Stimulated activated effector memory CD8-positive, alpha-beta T cell treated with anti-CD3 and anti-CD28 coated beads, Interleukin-12 subunit alpha, Interleukin-12 subunit beta, amount 100 ng/mL, for 72 hours (primary cell): ENCODE results near the gene PTPRM.

Source experiments
- ATAC-seq: fragments of 150-1000 bp; cut with Tn5 transposase; 2 replicates; pipeline ENCODE4 v1.10.0; 2021
- DNase-seq, 2 donors: peaks; one replicate each; pipeline ENCODE4 v3.0.0; 2021 to 2022; ENCODE audit warnings: low spot score in 2 of 2
- H3K27ac Mint-ChIP-seq: one replicate; pipeline ENCODE4 v1.8.0; 2022; ENCODE audit warnings: mild to moderate bottlenecking, mixed read lengths
- H3K36me3 Mint-ChIP-seq: one replicate; pipeline ENCODE4 v1.8.0; 2022; ENCODE audit warnings: mild to moderate bottlenecking, mixed read lengths
- H3K4me1 Mint-ChIP-seq: one replicate; pipeline ENCODE4 v1.8.0; 2022; ENCODE audit warnings: mixed read lengths
- H3K4me3 Mint-ChIP-seq: one replicate; pipeline ENCODE4 v1.8.0; 2022; ENCODE audit warnings: mild to moderate bottlenecking, mixed read lengths
- H3K9me3 Mint-ChIP-seq: one replicate; pipeline ENCODE4 v1.8.0; 2022; ENCODE audit warnings: mixed read lengths

Gene PTPRM

GRCh38 chr18:7626175-7626921 lies 59.2 kb downstream of the PTPRM start:
- no peak for DNase-seq
- no peak for ATAC-seq
- no peaks in the 10 kb centered on the region for H3K4me1 Mint-ChIP-seq
- H3K4me3 Mint-ChIP-seq = no peak overlapping the region
- peaks cover 14% of the 10 kb centered on the region for H3K9me3 Mint-ChIP-seq
- H3K27ac Mint-ChIP-seq = no peak overlapping the region
- no peaks in the 10 kb centered on the region for H3K36me3 Mint-ChIP-seq

DNA sequence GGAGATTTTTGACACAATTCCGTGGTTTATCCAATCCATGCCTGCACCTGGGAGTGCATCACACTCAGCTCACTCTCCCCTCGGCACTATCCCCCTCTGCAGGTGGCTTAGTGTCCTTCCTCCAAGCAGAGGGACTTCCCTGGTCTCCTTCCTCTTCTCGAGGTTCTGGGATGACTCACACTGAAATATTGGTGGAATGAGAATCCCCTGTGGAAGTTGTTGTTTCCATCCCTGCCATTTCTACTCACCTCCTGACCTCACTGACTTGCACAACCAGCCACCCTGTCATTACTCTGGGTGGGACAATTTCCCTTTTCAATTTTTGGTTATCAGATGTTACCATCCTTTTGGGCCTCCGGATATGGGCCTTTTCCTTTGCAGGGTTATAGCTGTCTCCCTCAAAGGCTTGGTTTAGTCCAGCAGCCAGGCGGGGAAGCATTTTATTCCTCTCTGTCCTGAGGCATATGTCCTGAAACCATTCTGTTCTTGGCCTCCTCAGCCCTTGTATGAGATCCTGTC lies 59.9 kb downstream of the PTPRM start:
- H3K4me3 Mint-ChIP-seq = no peak overlapping the region
- no peak for DNase-seq
- peaks cover 14% of the 10 kb centered on the region for H3K9me3 Mint-ChIP-seq
- H3K36me3 Mint-ChIP-seq = no peaks in the 10 kb centered on the region
- ATAC-seq = no peak
- no peaks in the 10 kb centered on the region for H3K4me1 Mint-ChIP-seq
- no peak overlapping the region for H3K27ac Mint-ChIP-seq

GRCh38 chr18:7629416-7629815 lies 62.3 kb downstream of the PTPRM start:
- Mint-ChIP-seq H3K4me3 (no peak overlapping the region), H3K4me1 (no peaks in the 10 kb centered on the region), H3K27ac (no peak overlapping the region), H3K36me3 (no peaks in the 10 kb centered on the region), H3K9me3 (peaks cover 18% of the 10 kb centered on the region)
- DNase-seq (no peak), ATAC-seq (no peak)

- no peak for ATAC-seq
- no peak for DNase-seq
- H3K36me3 Mint-ChIP-seq = no peaks in the 10 kb centered on the region
- H3K27ac Mint-ChIP-seq = no peak overlapping the region
- peaks cover 21% of the 10 kb centered on the region for H3K9me3 Mint-ChIP-seq
- no peaks in the 10 kb centered on the region for H3K4me1 Mint-ChIP-seq
- no peak overlapping the region for H3K4me3 Mint-ChIP-seq
Measured at GRCh38 chr18:7630731-7631442, 63.8 kb downstream of the PTPRM start.

- no peak overlapping the region for H3K4me3 Mint-ChIP-seq
- ATAC-seq = no peak
- no peak for DNase-seq
- H3K27ac Mint-ChIP-seq = no peak overlapping the region
- no peaks in the 10 kb centered on the region for H3K36me3 Mint-ChIP-seq
- no peaks in the 10 kb centered on the region for H3K4me1 Mint-ChIP-seq
- peaks cover 25% of the 10 kb centered on the region for H3K9me3 Mint-ChIP-seq
Measured at GRCh38 chr18:7632152-7633098, 65.3 kb downstream of the PTPRM start.

DNA sequence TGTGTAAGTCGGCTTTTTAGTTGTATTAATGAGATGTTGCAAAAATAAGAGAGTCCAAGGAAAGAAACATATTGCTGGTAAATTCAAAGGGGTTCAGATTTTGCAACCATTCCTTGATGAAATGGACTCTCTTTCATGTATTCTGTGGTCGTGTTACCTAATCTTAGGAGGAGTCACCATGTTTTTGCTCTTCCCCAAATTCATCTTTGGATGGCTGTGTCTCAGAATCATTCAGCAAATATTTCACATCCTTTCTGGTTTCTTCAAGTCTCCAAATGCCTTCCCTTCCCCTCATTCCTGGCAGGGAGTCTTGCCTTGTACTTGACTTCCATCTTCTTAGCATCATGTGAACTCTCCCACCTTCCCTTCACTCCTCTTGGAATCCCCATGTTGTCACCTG lies 66.1 kb downstream of the PTPRM start:
- no peak for DNase-seq
- Mint-ChIP-seq H3K9me3 (peaks cover 25% of the 10 kb centered on the region), H3K36me3 (no peaks in the 10 kb centered on the region), H3K27ac (no peak overlapping the region), H3K4me3 (no peak overlapping the region), H3K4me1 (no peaks in the 10 kb centered on the region)
- ATAC-seq = no peak

- peaks cover 15% of the 10 kb centered on the region for H3K9me3 Mint-ChIP-seq
- no peaks in the 10 kb centered on the region for H3K4me1 Mint-ChIP-seq
- ATAC-seq = no peak
- H3K4me3 Mint-ChIP-seq = no peak overlapping the region
- no peak for DNase-seq
- H3K36me3 Mint-ChIP-seq = no peaks in the 10 kb centered on the region
- no peak overlapping the region for H3K27ac Mint-ChIP-seq
Measured at GRCh38 chr18:7635948-7636347, 68.8 kb downstream of the PTPRM start.

- Mint-ChIP-seq H3K27ac (no peak overlapping the region), H3K36me3 (no peaks in the 10 kb centered on the region), H3K4me3 (no peak overlapping the region), H3K9me3 (peaks cover 15% of the 10 kb centered on the region), H3K4me1 (no peaks in the 10 kb centered on the region)
- DNase-seq (no peak), ATAC-seq (no peak)
Measured at GRCh38 chr18:7637269-7637668, 70.2 kb downstream of the PTPRM start.

DNA sequence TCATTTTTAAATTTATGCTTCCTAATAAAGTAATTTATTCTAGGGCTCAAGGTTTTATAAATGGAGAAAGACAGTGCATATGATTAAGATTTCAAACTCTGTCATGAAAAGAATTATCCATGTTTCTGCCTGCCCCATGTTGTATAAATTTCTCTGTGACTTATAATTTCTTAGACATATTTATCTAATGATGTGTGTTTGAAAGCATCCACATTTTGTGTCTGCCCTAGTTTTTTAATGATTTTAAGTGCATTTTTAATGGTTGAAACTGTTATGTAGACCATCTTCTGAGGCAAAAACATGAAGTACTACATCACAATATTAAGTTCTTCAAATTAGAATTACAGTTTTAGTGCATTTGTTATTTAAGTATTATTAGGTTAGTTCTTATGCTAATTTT lies 71.2 kb downstream of the PTPRM start:
- Mint-ChIP-seq H3K27ac (no peak overlapping the region), H3K36me3 (no peaks in the 10 kb centered on the region), H3K4me1 (no peaks in the 10 kb centered on the region), H3K9me3 (peaks cover 14% of the 10 kb centered on the region), H3K4me3 (no peak overlapping the region)
- no peak for DNase-seq
- ATAC-seq = no peak

DNA sequence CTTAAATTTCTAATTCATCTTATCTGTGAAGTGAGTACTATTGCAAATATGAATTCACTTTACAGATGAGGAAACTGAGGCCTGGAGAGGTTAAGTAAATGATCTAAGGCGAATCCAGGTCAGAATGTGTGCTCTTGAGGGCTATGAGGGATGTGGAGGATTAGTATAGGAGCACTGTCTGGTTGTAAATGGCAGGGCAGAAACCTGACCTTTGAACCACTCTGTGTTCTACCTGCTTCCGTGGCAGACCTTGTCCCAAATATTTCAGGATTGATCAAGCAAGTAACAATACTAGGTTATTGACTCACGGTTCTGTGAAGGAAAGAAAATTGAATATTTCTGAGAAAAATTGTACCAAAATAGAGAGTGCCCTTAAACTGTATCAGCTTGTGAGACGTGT lies 74.7 kb downstream of the PTPRM start:
- Mint-ChIP-seq H3K27ac (no peak overlapping the region), H3K9me3 (peaks cover 4% of the 10 kb centered on the region), H3K36me3 (no peaks in the 10 kb centered on the region), H3K4me3 (no peak overlapping the region), H3K4me1 (no peaks in the 10 kb centered on the region)
- DNase-seq (no peak), ATAC-seq (no peak)

DNA sequence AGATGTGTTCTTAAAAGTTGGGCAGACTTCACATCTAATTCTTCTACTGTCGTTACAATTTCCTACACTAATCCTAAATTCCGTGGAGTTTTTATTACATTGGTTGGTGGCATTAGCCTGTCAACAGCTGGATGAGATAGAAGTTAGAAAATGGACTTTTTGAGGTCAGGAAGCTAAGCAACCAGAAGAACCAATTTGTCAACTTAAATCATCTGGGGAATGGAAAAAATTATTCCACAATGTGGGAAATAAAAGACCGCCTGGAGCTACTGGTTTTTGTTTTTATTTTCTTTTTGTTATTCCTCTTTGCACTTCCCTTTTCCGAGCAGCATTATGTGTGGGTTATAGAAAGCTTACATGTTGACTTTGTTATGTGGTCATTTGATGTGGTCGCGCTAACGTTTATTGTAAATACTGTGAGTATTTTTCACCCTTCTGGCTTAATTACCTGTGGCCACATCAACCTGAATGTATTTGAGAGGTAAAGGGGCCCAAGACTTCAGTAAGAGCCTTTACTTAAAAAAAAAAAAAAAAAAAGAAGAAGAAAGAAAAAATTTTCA lies 75.3 kb downstream of the PTPRM start:
- Mint-ChIP-seq H3K4me1 (no peaks in the 10 kb centered on the region), H3K4me3 (no peak overlapping the region), H3K36me3 (no peaks in the 10 kb centered on the region), H3K27ac (no peak overlapping the region), H3K9me3 (peaks cover 4% of the 10 kb centered on the region)
- DNase-seq (no peak), ATAC-seq (no peak)

DNA sequence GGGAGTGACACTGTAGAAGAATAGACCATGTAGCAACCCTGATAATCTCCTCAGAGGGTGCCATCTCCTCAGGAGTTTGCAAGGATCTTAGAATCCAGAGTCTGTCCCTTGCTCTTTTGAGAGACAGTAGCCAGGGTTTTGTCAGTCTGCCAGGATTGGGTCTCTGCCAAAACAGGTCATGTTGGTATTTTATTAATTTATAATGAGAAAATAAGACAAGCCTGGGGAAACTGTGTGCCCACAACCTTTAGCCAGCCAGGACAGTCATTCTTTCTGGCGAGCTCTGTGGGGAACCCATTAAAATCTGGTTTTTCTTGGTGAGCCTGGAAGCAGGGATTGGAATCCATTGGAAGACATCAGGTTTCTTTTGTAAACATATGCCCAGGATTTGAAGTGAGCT lies 78.6 kb downstream of the PTPRM start:
- Mint-ChIP-seq H3K4me1 (no peaks in the 10 kb centered on the region), H3K4me3 (no peak overlapping the region), H3K27ac (no peak overlapping the region), H3K9me3 (peaks cover 4% of the 10 kb centered on the region), H3K36me3 (no peaks in the 10 kb centered on the region)
- ATAC-seq = no peak
- DNase-seq = no peak

GRCh38 chr18:7646174-7646886 lies 79.2 kb downstream of the PTPRM start:
- Mint-ChIP-seq H3K9me3 (peaks cover 4% of the 10 kb centered on the region), H3K36me3 (no peaks in the 10 kb centered on the region), H3K27ac (no peak overlapping the region), H3K4me3 (no peak overlapping the region), H3K4me1 (no peaks in the 10 kb centered on the region)
- no peak for ATAC-seq
- no peak for DNase-seq

GRCh38 chr18:7647500-7647899 lies 80.4 kb downstream of the PTPRM start:
- peaks cover 4% of the 10 kb centered on the region for H3K9me3 Mint-ChIP-seq
- H3K36me3 Mint-ChIP-seq = no peaks in the 10 kb centered on the region
- no peak overlapping the region for H3K27ac Mint-ChIP-seq
- ATAC-seq (no peak), DNase-seq (no peak)
- H3K4me1 Mint-ChIP-seq = no peaks in the 10 kb centered on the region
- no peak overlapping the region for H3K4me3 Mint-ChIP-seq
